Peyer's patch (tissue), 4 donors: Measurements from ENCODE around the gene SLC13A5.

Source experiments
- POLR2A ChIP-seq, 2 donors: fragments of 450-650 bp; IDR thresholded peaks; one replicate each; pipeline ENCODE4 v1.5.1; 2017; ENCODE audit warnings: antibody characterized with exemption in 2 of 2, mild to moderate bottlenecking in 2 of 2, moderate library complexity in 2 of 2
- TF ChIP-seq, protein P1 (sequence below), 6 experiments: fragments of 450-650 bp in 4 of 6; fragments of 200-600 bp in 2 of 6; sonication (generic) in 1 of 6; IDR thresholded peaks; one replicate each; pipeline ENCODE4 v1.5.1; 2017 to 2019; ENCODE audit warnings: antibody characterized with exemption in 6 of 6, mild to moderate bottlenecking in 3 of 6, moderate library complexity in 1 of 6

DNA sequence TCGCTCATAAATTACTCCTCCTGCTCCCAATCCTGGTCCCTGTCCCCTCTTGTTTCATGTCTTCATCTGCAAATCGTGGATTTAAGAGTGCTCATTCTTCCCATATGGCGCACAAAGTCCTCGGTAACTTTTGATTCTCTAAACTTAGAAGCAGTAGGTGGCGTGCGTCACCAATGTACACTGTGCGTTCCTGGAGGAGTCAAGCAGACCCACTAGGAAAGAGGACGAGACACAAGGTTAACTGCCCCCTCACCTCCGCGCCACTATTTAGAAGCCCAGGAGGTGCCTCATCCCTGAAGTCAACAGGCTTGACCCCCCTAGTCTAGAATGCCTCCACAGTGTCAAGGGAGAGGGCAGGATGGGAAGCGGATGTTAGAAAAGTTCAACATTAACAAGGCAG, 2.9 kb downstream of the SLC13A5 start:
- TF ChIP-seq, protein P1, sequence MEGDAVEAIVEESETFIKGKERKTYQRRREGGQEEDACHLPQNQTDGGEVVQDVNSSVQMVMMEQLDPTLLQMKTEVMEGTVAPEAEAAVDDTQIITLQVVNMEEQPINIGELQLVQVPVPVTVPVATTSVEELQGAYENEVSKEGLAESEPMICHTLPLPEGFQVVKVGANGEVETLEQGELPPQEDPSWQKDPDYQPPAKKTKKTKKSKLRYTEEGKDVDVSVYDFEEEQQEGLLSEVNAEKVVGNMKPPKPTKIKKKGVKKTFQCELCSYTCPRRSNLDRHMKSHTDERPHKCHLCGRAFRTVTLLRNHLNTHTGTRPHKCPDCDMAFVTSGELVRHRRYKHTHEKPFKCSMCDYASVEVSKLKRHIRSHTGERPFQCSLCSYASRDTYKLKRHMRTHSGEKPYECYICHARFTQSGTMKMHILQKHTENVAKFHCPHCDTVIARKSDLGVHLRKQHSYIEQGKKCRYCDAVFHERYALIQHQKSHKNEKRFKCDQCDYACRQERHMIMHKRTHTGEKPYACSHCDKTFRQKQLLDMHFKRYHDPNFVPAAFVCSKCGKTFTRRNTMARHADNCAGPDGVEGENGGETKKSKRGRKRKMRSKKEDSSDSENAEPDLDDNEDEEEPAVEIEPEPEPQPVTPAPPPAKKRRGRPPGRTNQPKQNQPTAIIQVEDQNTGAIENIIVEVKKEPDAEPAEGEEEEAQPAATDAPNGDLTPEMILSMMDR (IDR thresholded peaks at IDR 0.05) = no peak
- no peak for TF ChIP-seq POLR2A (IDR thresholded peaks at IDR 0.05)
